Thyroid gland (tissue), 4 donors: ENCODE data around the gene LRP2BP.

ENCODE experiments used
- POLR2A ChIP-seq, 2 donors: fragments of 450-650 bp; IDR thresholded peaks; one replicate each; pipeline ENCODE4 v1.6.1; 2017; ENCODE audit warnings: antibody characterized with exemption in 2 of 2, mild to moderate bottlenecking in 2 of 2, moderate library complexity in 1 of 2
- TF ChIP-seq, protein P1 (sequence below), 6 experiments: fragments of 200-600 bp in 3 of 6; fragments of 450-650 bp in 3 of 6; sonication (generic) in 3 of 6; IDR thresholded peaks; one replicate each; pipeline ENCODE4 v1.5.1; 2016 to 2019; ENCODE audit warnings: antibody characterized with exemption in 6 of 6, mild to moderate bottlenecking in 2 of 6, inconsistent platforms in 1 of 6, moderate library complexity in 1 of 6

DNA sequence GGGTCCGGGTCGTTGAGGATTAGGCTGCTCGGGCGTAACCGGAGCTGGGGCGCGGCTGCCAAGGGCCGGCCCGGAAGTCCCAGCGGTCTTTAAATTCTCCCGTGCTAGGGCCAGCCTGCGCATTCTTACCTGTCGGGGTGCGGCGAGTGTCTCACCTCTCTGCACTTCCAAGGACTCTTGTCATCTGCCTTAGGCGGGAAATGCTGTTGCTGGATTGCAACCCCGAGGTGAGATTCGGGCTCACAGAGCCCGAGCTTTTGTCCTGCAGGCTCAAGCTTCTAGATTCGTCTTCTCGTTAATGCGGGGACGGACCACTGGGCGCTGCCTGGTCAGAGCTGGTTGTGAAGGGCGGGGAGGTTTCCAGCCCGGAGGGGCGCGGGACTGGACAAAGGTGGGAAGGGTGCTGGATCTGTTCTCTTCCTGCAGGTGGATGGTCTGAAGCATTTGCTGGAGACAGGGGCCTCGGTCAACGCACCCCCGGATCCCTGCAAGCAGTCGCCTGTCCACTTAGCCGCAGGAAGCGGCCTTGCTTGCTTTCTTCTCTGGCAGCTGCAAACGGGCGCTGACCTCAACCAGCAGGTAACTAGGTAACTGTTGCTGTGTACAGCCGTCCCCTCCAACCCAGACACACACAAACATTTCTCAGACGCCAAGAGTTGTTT lies 1.1 kb upstream of the LRP2BP start, which contains the start of gene ANKRD37:
- TF ChIP-seq, protein P1, sequence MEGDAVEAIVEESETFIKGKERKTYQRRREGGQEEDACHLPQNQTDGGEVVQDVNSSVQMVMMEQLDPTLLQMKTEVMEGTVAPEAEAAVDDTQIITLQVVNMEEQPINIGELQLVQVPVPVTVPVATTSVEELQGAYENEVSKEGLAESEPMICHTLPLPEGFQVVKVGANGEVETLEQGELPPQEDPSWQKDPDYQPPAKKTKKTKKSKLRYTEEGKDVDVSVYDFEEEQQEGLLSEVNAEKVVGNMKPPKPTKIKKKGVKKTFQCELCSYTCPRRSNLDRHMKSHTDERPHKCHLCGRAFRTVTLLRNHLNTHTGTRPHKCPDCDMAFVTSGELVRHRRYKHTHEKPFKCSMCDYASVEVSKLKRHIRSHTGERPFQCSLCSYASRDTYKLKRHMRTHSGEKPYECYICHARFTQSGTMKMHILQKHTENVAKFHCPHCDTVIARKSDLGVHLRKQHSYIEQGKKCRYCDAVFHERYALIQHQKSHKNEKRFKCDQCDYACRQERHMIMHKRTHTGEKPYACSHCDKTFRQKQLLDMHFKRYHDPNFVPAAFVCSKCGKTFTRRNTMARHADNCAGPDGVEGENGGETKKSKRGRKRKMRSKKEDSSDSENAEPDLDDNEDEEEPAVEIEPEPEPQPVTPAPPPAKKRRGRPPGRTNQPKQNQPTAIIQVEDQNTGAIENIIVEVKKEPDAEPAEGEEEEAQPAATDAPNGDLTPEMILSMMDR (IDR thresholded peaks at IDR 0.05) = peak in 2 of 6 experiments; percentile 17 to 34
- TF ChIP-seq POLR2A (IDR thresholded peaks at IDR 0.05) = peak; percentile 16 to 81
